ENCODE data around the gene THSD4. TPM values are rescaled to one million over a fixed set of nuclear protein-coding genes. Genes with fewer than 3 reads are reported as not detected.

Gene THSD4
- total RNA-seq, 4 donors from 2014 or later: 39.4 to 232 (median 127) TPM

DNA sequence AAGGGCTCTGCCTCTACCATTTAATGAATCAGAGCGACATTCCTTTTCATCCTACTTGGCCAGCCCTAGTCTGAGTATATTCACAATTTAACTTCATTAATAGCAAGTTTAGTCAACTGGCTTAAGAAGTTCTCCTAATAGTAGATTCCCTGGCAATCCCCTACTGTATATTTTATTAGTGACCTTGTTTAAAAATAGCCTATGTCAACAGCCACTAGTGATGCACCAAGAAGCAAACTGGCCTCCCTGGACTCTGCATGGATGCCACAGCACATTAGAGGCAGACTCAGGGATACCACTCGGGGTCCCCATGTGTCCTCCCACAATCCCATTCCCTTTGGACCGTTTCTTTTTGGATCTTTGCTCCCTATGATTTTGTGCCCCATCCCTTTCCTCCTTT lies 83.6 kb downstream of the THSD4 start:
- H3K4me3 ChIP-seq: no peak overlapping the region
- intact Hi-C loops (cut with DNase I): no loop called here

DNA sequence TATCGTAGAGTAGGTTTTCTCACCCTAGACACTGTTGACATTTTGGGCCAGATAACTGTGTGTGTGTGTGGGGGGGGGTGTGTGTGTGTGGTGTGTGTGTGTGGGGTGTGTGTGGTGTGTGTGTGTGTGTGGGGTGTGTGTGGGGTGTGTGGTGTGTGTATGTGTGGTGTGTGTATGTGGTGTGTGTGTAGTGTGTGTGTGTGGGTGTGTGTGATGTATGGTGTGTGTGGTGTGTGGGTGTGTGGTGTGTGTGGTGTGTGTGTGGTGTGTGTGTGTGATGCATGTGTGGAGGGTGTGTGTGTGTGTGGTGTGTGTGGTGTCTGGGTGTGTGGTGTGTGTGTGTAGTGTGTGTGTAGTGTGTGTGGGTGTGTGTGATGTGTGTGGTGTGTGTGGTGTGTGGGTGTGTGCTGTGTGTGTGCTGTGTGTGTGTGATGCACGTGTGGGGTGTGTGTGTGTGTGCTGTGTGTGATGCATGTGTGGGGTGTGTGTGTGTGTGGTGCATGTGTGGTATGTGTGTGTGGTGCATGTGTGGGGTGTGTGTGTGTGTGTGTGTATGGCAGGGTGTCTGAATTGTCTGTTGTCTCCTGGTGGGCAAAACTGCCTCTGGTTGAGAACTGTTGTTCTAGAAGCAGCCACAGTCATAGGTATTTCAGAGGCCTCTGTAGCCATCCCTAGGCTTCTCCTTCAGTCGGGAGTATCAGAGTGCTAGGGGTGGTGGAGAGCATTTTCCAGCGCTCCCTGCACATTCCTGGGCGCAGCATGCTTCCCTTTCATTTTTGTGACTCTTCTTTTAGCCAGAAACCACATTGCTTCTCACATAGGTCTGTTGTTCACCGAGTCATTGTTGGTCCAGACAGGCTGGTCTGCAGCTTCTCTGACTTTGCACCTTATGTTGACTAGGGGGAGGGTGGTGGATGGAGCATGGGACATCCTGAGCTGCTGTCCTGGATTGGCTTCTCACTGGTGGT lies 84.4 kb downstream of the THSD4 start:
- WGBS, 2 donors: 62 to 75% methylated on average over 4 to 6 of the region's 6 CpGs
- no peaks in the 10 kb centered on the region for H3K27me3 ChIP-seq
- no peak overlapping the region for H3K4me3 ChIP-seq
- H3K36me3 ChIP-seq: no peaks in the 10 kb centered on the region
- no peak for DNase-seq
- TF ChIP-seq POLR2A (IDR thresholded peaks at IDR 0.05): no peak
- TF ChIP-seq, protein P1, sequence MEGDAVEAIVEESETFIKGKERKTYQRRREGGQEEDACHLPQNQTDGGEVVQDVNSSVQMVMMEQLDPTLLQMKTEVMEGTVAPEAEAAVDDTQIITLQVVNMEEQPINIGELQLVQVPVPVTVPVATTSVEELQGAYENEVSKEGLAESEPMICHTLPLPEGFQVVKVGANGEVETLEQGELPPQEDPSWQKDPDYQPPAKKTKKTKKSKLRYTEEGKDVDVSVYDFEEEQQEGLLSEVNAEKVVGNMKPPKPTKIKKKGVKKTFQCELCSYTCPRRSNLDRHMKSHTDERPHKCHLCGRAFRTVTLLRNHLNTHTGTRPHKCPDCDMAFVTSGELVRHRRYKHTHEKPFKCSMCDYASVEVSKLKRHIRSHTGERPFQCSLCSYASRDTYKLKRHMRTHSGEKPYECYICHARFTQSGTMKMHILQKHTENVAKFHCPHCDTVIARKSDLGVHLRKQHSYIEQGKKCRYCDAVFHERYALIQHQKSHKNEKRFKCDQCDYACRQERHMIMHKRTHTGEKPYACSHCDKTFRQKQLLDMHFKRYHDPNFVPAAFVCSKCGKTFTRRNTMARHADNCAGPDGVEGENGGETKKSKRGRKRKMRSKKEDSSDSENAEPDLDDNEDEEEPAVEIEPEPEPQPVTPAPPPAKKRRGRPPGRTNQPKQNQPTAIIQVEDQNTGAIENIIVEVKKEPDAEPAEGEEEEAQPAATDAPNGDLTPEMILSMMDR (IDR thresholded peaks at IDR 0.05): no peak
- no peak overlapping the region for H3K27ac ChIP-seq
- H3K4me1 ChIP-seq: no peaks in the 10 kb centered on the region
- intact Hi-C loops (cut with DNase I): no loop called here
- no peaks in the 10 kb centered on the region for H3K9me3 ChIP-seq

More for the DNA sequence above, 83.6 kb downstream of the THSD4 start:
- H3K36me3 ChIP-seq: no peaks in the 10 kb centered on the region
- H3K27ac ChIP-seq: no peak overlapping the region
- no peaks in the 10 kb centered on the region for H3K27me3 ChIP-seq
- DNase-seq: no peak
- no peaks in the 10 kb centered on the region for H3K4me1 ChIP-seq
- no peak for TF ChIP-seq POLR2A (IDR thresholded peaks at IDR 0.05)
- TF ChIP-seq, protein P1 (IDR thresholded peaks at IDR 0.05): no peak
- H3K9me3 ChIP-seq: no peaks in the 10 kb centered on the region
- 54 to 66% methylated on average over 3 of the region's 3 CpGs for WGBS, 2 donors

DNA sequence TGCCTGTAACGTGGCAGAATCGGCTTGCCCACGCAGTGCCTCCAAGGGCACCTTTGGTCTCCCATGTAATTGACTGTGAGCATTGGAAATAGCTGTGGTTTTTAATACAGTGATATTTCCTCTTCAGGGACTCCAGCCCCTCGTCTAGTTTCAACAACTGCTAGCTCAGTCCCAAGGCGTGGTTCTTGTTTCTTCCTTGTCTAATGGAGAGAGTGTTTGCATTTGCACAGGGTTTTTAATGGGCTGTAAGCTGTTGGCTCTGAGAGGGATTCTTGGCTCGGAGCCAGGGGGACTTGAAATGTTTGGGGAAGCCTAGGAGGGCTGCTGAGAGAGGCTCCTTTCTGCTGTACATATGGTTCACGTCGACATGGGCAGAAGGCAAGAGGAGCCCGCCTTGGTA lies 86.2 kb downstream of the THSD4 start:
- TF ChIP-seq, protein P1 (IDR thresholded peaks at IDR 0.05): no peak
- no peak for TF ChIP-seq POLR2A (IDR thresholded peaks at IDR 0.05)
- no peak for DNase-seq
- 69 to 70% methylated on average over 6 to 9 of the region's 9 CpGs for WGBS, 2 donors
- H3K36me3 ChIP-seq: no peaks in the 10 kb centered on the region
- no peak overlapping the region for H3K27ac ChIP-seq
- H3K4me3 ChIP-seq: no peak overlapping the region
- intact Hi-C loops (cut with DNase I): no loop called here
- no peaks in the 10 kb centered on the region for H3K9me3 ChIP-seq
- H3K27me3 ChIP-seq: no peaks in the 10 kb centered on the region
- no peaks in the 10 kb centered on the region for H3K4me1 ChIP-seq

DNA sequence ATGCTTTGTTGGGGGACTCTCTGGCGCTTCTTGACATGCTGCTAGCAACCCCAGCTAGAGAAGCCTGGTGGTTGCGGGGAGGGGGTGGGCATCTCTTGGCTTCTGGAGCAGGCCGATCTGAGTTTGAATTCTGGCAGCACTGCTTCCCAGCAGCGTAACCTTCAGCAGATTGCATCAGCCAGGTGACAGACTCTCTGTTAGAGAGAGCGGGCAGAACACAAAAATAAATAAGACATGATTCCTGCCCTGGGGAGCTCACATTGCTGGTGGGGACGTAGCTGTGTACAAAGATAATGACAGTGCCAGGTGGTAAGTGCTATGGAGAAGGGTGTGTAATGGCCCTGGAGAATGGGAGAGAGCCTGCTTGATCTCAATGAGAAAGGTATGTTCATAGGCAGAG lies 87.4 kb downstream of the THSD4 start:
- DNase-seq: no peak
- TF ChIP-seq, protein P1 (IDR thresholded peaks at IDR 0.05): no peak
- TF ChIP-seq POLR2A (IDR thresholded peaks at IDR 0.05): no peak
- Histone ChIP-seq H3K27me3 (no peaks in the 10 kb centered on the region), H3K36me3 (no peaks in the 10 kb centered on the region), H3K9me3 (no peaks in the 10 kb centered on the region), H3K27ac (no peak overlapping the region), H3K4me3 (no peak overlapping the region), H3K4me1 (no peaks in the 10 kb centered on the region)
- 86 to 90% methylated on average over 5 to 6 of the region's 6 CpGs for WGBS, 2 donors
- intact Hi-C loops (cut with DNase I): no loop called here
